GOT3 (cell line): ENCODE measurements around the gene BCAS4.

ENCODE experiments used
- DNase-seq: peaks from one replicate; lab custom pipeline; 2025; ENCODE audit warnings: mixed read lengths; lab: John Stamatoyannopoulos, UW

The BCAS4 gene

GRCh38 chr20:50855498-50856474 is 60.9 kb downstream of the BCAS4 start:
- no peak for DNase-seq

- no peak for DNase-seq
Measured at GRCh38 chr20:50856475-50857041, 61.7 kb downstream of the BCAS4 start.

- no peak for DNase-seq
Measured at GRCh38 chr20:50857348-50857747, 62.5 kb downstream of the BCAS4 start.

- DNase-seq: no peak
Measured at GRCh38 chr20:50858525-50858924, 63.7 kb downstream of the BCAS4 start.

- no peak for DNase-seq
Measured at GRCh38 chr20:50859161-50859560, 64.3 kb downstream of the BCAS4 start.

GRCh38 chr20:50861012-50861411 is 66.2 kb downstream of the BCAS4 start:
- DNase-seq: no peak

GRCh38 chr20:50862546-50862945 is 67.7 kb downstream of the BCAS4 start:
- no peak for DNase-seq

- no peak for DNase-seq
Measured at GRCh38 chr20:50865114-50865513, 70.3 kb downstream of the BCAS4 start.

- DNase-seq: no peak
Measured at GRCh38 chr20:50865591-50865990, 70.7 kb downstream of the BCAS4 start.

GRCh38 chr20:50866036-50866685 is 71.3 kb downstream of the BCAS4 start:
- DNase-seq: no peak

- DNase-seq: no peak
Measured at GRCh38 chr20:50866831-50867230, 72.0 kb downstream of the BCAS4 start.

GRCh38 chr20:50867805-50868204 is 72.9 kb downstream of the BCAS4 start:
- no peak for DNase-seq

GRCh38 chr20:50868509-50869495 is 73.9 kb downstream of the BCAS4 start:
- DNase-seq: no peak

GRCh38 chr20:50870561-50871161 is 75.8 kb downstream of the BCAS4 start:
- no peak for DNase-seq

- no peak for DNase-seq
Measured at GRCh38 chr20:50872560-50873425, 77.9 kb downstream of the BCAS4 start.

- DNase-seq: no peak
Measured at GRCh38 chr20:50873585-50873984, 78.7 kb downstream of the BCAS4 start.

GRCh38 chr20:50874111-50874757 is 79.4 kb downstream of the BCAS4 start:
- no peak for DNase-seq

GRCh38 chr20:50874758-50875665 is 80.2 kb downstream of the BCAS4 start:
- no peak for DNase-seq
